Thoracic aorta endothelial cell (primary cell): Measurements from ENCODE around the gene APBA2. TPM values are rescaled to one million over a fixed set of nuclear protein-coding genes. Genes with fewer than 3 reads are reported as not detected.

Experiments used
- total RNA-seq: library from RNA; depleted of rRNA; stranded (reverse); fragments of >200 nt; gene quantifications from 2 replicates; pipeline ENCODE4 v1.2.3, GENCODE V29; 2012

APBA2 gene
- total RNA-seq, result 30.1 and 37.3 TPM in 2 replicates

GRCh38 chr15:28885630-28886430 lies at the start of gene APBA2:
TSS of gene APBA2 (plus strand) at chr15:28885974. CDS start at chr15:29053885, 167,911 bp downstream.

GRCh38 chr15:28848521-28848920 lies 37.3 kb upstream of the APBA2 start, which contains the start of gene GOLGA6L7:
TSS of gene GOLGA6L7 (minus strand) at chr15:28848644. CDS start at chr15:28848549, 95 bp downstream.

Other genes starting within 250 kb of the APBA2 start
- 0.27 TPM in 1 of 2 replicates, not detected in the other for gene GOLGA8M, start 173.6 kb upstream of the APBA2 start, total RNA-seq
- not detected in 2 replicates for gene GOLGA6L7, start 37.3 kb upstream of the APBA2 start, total RNA-seq